GM23338 (cell line): ENCODE measurements around the gene OTULINL. TPM values are rescaled to one million over a fixed set of nuclear protein-coding genes. Genes with fewer than 3 reads are reported as not detected.

Source experiments
- ATAC-seq: fragments of 200-7000 bp; cut with Tn5 transposase; 3 replicates; pipeline ENCODE4 v1.9.1; 2020
- DNase-seq: peaks from one replicate; pipeline ENCODE4 v3.0.0-alpha.2; 2015; ENCODE audit warnings: low spot score
- H2AFZ ChIP-seq: fragments of 200-600 bp; sonication (generic); 2 replicates; pipeline ENCODE4 v1.8.0; 2016; ENCODE audit warnings: antibody characterized with exemption, mild to moderate bottlenecking, moderate library complexity
- H3F3A ChIP-seq: fragments of 200-600 bp; sonication (generic); replicated peaks from 2 replicates; pipeline ENCODE4 v1.8.0; 2017; ENCODE audit warnings: antibody characterized with exemption, mixed run types, low read depth
- H3K27ac ChIP-seq: fragments of 200-600 bp; sonication (generic); 2 replicates; pipeline ENCODE4 v1.6.1; 2016; ENCODE audit warnings: low read depth
- H3K27me3 ChIP-seq: fragments of 200-600 bp; sonication (generic); 2 replicates; pipeline ENCODE4 v1.8.0; 2016; ENCODE audit warnings: mild to moderate bottlenecking, mixed run types, moderate library complexity; ENCODE audit not compliant: insufficient read depth
- H3K36me3 ChIP-seq: fragments of 200-600 bp; sonication (generic); 2 replicates; pipeline ENCODE4 v1.8.0; 2016; ENCODE audit warnings: mild to moderate bottlenecking; ENCODE audit not compliant: insufficient read depth
- H3K4me1 ChIP-seq: fragments of 200-600 bp; sonication (generic); 2 replicates; pipeline ENCODE4 v1.8.0; 2016; ENCODE audit warnings: mild to moderate bottlenecking, moderate library complexity; ENCODE audit not compliant: insufficient read depth
- H3K4me2 ChIP-seq: fragments of 200-600 bp; sonication (generic); 2 replicates; pipeline ENCODE4 v1.7.1; 2017; ENCODE audit warnings: mixed run types
- H3K4me3 ChIP-seq: fragments of 200-600 bp; sonication (generic); 2 replicates; pipeline ENCODE4 v1.6.1; 2016; ENCODE audit warnings: mixed run types
- H3K79me2 ChIP-seq: fragments of 200-600 bp; sonication (generic); replicated peaks from 2 replicates; pipeline ENCODE4 v1.8.0; 2017; ENCODE audit warnings: mild to moderate bottlenecking; ENCODE audit not compliant: insufficient read depth
- H3K9me2 ChIP-seq: fragments of 200-600 bp; sonication (generic); 2 replicates; pipeline ENCODE4 v1.8.0; 2017; ENCODE audit not compliant: insufficient read depth
- H4K20me1 ChIP-seq: fragments of 200-600 bp; sonication (generic); replicated peaks from 2 replicates; pipeline ENCODE4 v1.8.0; 2017; ENCODE audit warnings: mild to moderate bottlenecking; ENCODE audit not compliant: insufficient read depth
- H3K27ac Mint-ChIP-seq: 2 replicates; pipeline ENCODE4 v1.8.0; 2020; ENCODE audit warnings: inconsistent platforms, mild to moderate bottlenecking, moderate library complexity, mixed read lengths
- H3K27me3 Mint-ChIP-seq: 3 replicates; pipeline ENCODE4 v1.8.0; 2022; ENCODE audit warnings: low read depth, mild to moderate bottlenecking, moderate library complexity, mixed read lengths, inconsistent platforms; ENCODE audit not compliant: insufficient read depth, poor library complexity
- H3K36me3 Mint-ChIP-seq: 3 replicates; pipeline ENCODE4 v1.8.0; 2021; ENCODE audit warnings: low read depth, mild to moderate bottlenecking, inconsistent platforms, moderate library complexity, mixed read lengths
- H3K4me1 Mint-ChIP-seq: 3 replicates; pipeline ENCODE4 v1.8.0; 2020; ENCODE audit warnings: mild to moderate bottlenecking, inconsistent platforms, mixed read lengths
- H3K4me3 Mint-ChIP-seq: 3 replicates; pipeline ENCODE4 v1.8.0; 2021; ENCODE audit warnings: moderate library complexity, mild to moderate bottlenecking, inconsistent platforms, mixed read lengths
- H3K9me3 Mint-ChIP-seq: 3 replicates; pipeline ENCODE4 v1.8.0; 2020; ENCODE audit warnings: moderate library complexity, mild to moderate bottlenecking, inconsistent platforms, mixed read lengths
- ETS1 ChIP-seq: IDR thresholded peaks from 2 replicates; pipeline ENCODE4 v1.6.1; 2016; ENCODE audit warnings: antibody characterized with exemption
- EZH2phosphoT487 ChIP-seq: fragments of 200-600 bp; sonication (generic); IDR thresholded peaks from one replicate; pipeline ENCODE4 v1.8.1; 2018; ENCODE audit warnings: antibody characterized with exemption; ENCODE audit not compliant: unreplicated experiment
- NANOG ChIP-seq: IDR thresholded peaks from 2 replicates; pipeline ENCODE4 v1.6.1; 2016; ENCODE audit warnings: antibody characterized with exemption, borderline replicate concordance
- ZNF114 ChIP-seq: fragments of 250-450 bp; sonication (Bioruptor Pico); IDR thresholded peaks from 2 replicates; pipeline ENCODE4 v1.5.0; 2020; ENCODE audit warnings: mild to moderate bottlenecking, moderate library complexity
- polyA plus RNA-seq: library from polyadenylated mRNA; unstranded; fragments of >200 nt; fragmentation: Nextera tagmentation; extraction: Ambion mirVana; gene quantifications from 2 replicates; pipeline ENCODE4 v1.2.1, GENCODE V29; 2016
- total RNA-seq: library from RNA; depleted of rRNA; stranded (reverse); fragments of >200 nt; shearing (Covaris generic); gene quantifications from 2 replicates; pipeline ENCODE4 v1.2.3, GENCODE V29; 2014
- TF ChIP-seq, protein P1 (sequence below): fragments of 250-450 bp; sonication (Bioruptor Pico); IDR thresholded peaks from 2 replicates; pipeline ENCODE4 v1.5.0; 2020; ENCODE audit warnings: mild to moderate bottlenecking, moderate library complexity
- TF ChIP-seq, protein P2 (sequence below), 2 experiments: fragments of 200-600 bp in 1 of 2; sonication (generic) in 1 of 2; conservative IDR thresholded peaks; 2 replicates each; pipeline versions ENCODE4 v1.5.1 to v1.6.1; 2016 to 2017; ENCODE audit warnings: antibody characterized with exemption in 2 of 2, low read depth in 2 of 2, mild to moderate bottlenecking in 2 of 2, moderate library complexity in 1 of 2

OTULINL gene
- total and polyA plus RNA-seq, 2 experiments from 2014 or later: 6.3 to 7.6 TPM

GRCh38 chr5:14595891-14596290 is 14.3 kb downstream of the OTULINL start (continued):
- TF ChIP-seq, protein P1, sequence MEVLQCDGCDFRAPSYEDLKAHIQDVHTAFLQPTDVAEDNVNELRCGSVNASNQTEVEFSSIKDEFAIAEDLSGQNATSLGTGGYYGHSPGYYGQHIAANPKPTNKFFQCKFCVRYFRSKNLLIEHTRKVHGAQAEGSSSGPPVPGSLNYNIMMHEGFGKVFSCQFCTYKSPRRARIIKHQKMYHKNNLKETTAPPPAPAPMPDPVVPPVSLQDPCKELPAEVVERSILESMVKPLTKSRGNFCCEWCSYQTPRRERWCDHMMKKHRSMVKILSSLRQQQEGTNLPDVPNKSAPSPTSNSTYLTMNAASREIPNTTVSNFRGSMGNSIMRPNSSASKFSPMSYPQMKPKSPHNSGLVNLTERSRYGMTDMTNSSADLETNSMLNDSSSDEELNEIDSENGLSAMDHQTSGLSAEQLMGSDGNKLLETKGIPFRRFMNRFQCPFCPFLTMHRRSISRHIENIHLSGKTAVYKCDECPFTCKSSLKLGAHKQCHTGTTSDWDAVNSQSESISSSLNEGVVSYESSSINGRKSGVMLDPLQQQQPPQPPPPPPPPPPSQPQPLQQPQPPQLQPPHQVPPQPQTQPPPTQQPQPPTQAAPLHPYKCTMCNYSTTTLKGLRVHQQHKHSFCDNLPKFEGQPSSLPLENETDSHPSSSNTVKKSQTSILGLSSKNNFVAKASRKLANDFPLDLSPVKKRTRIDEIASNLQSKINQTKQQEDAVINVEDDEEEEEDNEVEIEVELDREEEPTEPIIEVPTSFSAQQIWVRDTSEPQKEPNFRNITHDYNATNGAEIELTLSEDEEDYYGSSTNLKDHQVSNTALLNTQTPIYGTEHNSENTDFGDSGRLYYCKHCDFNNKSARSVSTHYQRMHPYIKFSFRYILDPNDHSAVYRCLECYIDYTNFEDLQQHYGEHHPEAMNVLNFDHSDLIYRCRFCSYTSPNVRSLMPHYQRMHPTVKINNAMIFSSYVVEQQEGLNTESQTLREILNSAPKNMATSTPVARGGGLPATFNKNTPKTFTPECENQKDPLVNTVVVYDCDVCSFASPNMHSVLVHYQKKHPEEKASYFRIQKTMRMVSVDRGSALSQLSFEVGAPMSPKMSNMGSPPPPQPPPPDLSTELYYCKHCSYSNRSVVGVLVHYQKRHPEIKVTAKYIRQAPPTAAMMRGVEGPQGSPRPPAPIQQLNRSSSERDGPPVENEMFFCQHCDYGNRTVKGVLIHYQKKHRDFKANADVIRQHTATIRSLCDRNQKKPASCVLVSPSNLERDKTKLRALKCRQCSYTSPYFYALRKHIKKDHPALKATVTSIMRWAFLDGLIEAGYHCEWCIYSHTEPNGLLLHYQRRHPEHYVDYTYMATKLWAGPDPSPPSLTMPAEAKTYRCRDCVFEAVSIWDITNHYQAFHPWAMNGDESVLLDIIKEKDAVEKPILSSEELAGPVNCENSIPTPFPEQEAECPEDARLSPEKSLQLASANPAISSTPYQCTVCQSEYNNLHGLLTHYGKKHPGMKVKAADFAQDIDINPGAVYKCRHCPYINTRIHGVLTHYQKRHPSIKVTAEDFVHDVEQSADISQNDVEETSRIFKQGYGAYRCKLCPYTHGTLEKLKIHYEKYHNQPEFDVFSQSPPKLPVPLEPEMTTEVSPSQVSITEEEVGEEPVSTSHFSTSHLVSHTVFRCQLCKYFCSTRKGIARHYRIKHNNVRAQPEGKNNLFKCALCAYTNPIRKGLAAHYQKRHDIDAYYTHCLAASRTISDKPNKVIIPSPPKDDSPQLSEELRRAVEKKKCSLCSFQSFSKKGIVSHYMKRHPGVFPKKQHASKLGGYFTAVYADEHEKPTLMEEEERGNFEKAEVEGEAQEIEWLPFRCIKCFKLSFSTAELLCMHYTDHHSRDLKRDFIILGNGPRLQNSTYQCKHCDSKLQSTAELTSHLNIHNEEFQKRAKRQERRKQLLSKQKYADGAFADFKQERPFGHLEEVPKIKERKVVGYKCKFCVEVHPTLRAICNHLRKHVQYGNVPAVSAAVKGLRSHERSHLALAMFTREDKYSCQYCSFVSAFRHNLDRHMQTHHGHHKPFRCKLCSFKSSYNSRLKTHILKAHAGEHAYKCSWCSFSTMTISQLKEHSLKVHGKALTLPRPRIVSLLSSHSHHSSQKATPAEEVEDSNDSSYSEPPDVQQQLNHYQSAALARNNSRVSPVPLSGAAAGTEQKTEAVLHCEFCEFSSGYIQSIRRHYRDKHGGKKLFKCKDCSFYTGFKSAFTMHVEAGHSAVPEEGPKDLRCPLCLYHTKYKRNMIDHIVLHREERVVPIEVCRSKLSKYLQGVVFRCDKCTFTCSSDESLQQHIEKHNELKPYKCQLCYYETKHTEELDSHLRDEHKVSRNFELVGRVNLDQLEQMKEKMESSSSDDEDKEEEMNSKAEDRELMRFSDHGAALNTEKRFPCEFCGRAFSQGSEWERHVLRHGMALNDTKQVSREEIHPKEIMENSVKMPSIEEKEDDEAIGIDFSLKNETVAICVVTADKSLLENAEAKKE: no peak
- TF ChIP-seq, protein P2, sequence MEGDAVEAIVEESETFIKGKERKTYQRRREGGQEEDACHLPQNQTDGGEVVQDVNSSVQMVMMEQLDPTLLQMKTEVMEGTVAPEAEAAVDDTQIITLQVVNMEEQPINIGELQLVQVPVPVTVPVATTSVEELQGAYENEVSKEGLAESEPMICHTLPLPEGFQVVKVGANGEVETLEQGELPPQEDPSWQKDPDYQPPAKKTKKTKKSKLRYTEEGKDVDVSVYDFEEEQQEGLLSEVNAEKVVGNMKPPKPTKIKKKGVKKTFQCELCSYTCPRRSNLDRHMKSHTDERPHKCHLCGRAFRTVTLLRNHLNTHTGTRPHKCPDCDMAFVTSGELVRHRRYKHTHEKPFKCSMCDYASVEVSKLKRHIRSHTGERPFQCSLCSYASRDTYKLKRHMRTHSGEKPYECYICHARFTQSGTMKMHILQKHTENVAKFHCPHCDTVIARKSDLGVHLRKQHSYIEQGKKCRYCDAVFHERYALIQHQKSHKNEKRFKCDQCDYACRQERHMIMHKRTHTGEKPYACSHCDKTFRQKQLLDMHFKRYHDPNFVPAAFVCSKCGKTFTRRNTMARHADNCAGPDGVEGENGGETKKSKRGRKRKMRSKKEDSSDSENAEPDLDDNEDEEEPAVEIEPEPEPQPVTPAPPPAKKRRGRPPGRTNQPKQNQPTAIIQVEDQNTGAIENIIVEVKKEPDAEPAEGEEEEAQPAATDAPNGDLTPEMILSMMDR (conservative IDR thresholded peaks at IDR 0.05; ENCODE audit: low read depth in 2 of 2): no peak
- TF ChIP-seq ETS1 (no peak), ZNF114 (CRISPR knock-in tag) (no peak), EZH2phosphoT487 (no peak)

- H3K9me3 Mint-ChIP-seq: 0 out of 3 replicates have a peak, but pooled peaks cover 7% of the 10 kb centered on the region
These were observed 15.5 kb downstream of the OTULINL start for GRCh38 chr5:14597080-14597479.

More at GRCh38 chr5:14597080-14597479, 15.5 kb downstream of the OTULINL start:
- ATAC-seq (no peak), DNase-seq (no peak)
- Mint-ChIP-seq H3K36me3 (peaks cover 8% of the 10 kb centered on the region; the same call in 1 of the 3 replicates), H3K4me1 (peaks cover 4% of the 10 kb centered on the region; the same call in 2 of the 3 replicates), H3K27me3 (peaks cover 2% of the 10 kb centered on the region), H3K4me3 (no peak overlapping the region), H3K27ac (no peak overlapping the region)
- Histone ChIP-seq H3K9me2 (no peaks in the 10 kb centered on the region), H3K4me2 (no peak overlapping the region), H3K27me3 (no peaks in the 10 kb centered on the region), H3K4me1 (no peaks in the 10 kb centered on the region), H3K4me3 (no peak overlapping the region), H3K27ac (no peak overlapping the region), H3K36me3 (no peaks in the 10 kb centered on the region), H3F3A (no peaks in the 10 kb centered on the region), H2AFZ (no peak overlapping the region), H3K79me2 (0 out of 2 replicates have a peak, but pooled peaks cover 4% of the 10 kb centered on the region), H4K20me1 (no peaks in the 10 kb centered on the region)
- no peak for TF ChIP-seq NANOG
